NB4 (cell line): ENCODE results near the gene ACKR3.

Experiments used
- DNase-seq: peaks from one replicate; pipeline ENCODE4 v3.0.0; 2010; ENCODE audit warnings: low read depth
- H3K4me3 ChIP-seq: one replicate; pipeline ENCODE4 v1.5.1; 2011; ENCODE audit warnings: mild to moderate bottlenecking, low read depth, low read length, moderate library complexity
- MYC ChIP-seq: IDR thresholded peaks from 2 replicates; pipeline ENCODE4 v1.6.1; 2011; ENCODE audit warnings: low read depth, low read length
- POLR2A ChIP-seq: IDR thresholded peaks from 2 replicates; pipeline ENCODE4 v1.6.1; 2011; ENCODE audit warnings: mild to moderate bottlenecking; ENCODE audit not compliant: insufficient read length; ENCODE audit errors: extremely low read depth
- TF ChIP-seq, protein P1 (sequence below): IDR thresholded peaks from one replicate; pipeline ENCODE4 v1.5.1; 2012; ENCODE audit warnings: low read depth, low read length
- TF ChIP-seq, protein P2 (sequence below): IDR thresholded peaks from 2 replicates; pipeline ENCODE4 v1.6.1; 2011; ENCODE audit warnings: low read depth, low read length

Gene ACKR3

DNA sequence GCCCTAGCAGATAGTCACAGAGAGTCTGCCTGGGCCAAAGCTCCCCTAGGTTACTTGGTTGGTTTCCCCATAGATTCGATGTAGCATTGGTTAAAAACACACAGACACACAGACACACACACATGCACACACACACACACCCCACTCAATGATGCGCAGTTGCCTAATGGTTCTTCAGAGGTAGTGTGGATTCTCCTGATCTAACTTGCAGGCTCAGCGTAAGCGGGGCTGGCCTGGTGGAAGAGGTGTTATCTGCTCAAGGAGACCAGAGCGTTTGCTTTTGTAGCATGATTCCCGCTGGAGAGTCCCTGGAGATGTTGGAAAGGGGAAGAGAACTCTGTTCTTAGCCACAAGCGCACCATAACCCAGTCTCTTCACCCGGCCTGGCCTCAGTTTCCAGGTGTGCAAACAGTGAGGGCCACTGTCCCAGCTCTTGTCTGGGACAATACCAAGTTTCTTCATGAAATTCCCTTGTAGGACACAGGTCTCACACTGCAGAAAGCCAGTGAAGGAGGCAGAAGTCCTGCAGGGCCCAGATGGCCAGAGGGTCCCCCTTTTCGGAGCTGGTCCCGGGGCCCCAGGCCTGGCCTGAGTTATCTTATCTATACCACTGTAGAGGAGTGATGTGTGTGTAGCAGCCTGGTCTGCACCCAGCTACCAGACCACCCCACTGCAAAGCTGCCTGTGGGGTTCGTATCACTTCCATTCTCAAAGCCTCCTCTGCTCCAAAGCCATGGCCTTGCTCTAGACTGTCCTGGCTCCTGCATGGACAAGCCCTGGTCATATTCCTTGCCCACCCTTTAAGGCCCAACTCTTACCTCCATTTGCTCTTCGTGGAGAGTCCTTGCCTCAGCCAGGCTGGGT lies 3.7 kb downstream of the ACKR3 start:
- DNase-seq, result no peak
- TF ChIP-seq, protein P1, sequence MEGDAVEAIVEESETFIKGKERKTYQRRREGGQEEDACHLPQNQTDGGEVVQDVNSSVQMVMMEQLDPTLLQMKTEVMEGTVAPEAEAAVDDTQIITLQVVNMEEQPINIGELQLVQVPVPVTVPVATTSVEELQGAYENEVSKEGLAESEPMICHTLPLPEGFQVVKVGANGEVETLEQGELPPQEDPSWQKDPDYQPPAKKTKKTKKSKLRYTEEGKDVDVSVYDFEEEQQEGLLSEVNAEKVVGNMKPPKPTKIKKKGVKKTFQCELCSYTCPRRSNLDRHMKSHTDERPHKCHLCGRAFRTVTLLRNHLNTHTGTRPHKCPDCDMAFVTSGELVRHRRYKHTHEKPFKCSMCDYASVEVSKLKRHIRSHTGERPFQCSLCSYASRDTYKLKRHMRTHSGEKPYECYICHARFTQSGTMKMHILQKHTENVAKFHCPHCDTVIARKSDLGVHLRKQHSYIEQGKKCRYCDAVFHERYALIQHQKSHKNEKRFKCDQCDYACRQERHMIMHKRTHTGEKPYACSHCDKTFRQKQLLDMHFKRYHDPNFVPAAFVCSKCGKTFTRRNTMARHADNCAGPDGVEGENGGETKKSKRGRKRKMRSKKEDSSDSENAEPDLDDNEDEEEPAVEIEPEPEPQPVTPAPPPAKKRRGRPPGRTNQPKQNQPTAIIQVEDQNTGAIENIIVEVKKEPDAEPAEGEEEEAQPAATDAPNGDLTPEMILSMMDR, result no peak
- TF ChIP-seq POLR2A (no peak), MYC (no peak)
- TF ChIP-seq, protein P2, sequence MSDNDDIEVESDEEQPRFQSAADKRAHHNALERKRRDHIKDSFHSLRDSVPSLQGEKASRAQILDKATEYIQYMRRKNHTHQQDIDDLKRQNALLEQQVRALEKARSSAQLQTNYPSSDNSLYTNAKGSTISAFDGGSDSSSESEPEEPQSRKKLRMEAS, result no peak
- H3K4me3 ChIP-seq, result no peak overlapping the region

DNA sequence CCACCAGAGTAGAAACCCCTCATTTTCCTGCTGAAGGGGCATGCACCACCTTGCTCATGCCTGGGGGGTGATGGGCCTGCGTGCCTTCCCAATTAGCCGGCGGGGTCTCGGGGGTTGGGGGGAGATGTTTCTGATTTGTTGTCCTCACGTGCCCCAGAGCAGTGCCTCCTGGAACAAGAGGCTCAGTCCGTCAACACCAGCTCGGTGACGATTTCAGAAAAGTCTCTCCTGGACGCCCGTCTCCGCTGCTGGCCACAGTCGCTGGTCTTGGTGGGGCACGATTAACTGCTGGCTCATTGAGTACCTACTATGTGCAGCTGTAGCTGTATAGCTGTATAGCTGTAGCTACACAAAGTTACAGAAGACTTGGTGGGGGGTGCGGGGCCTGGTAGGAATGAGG lies 4.4 kb downstream of the ACKR3 start:
- no peak for TF ChIP-seq POLR2A
- TF ChIP-seq, protein P2, result no peak
- TF ChIP-seq, protein P1, result no peak
- TF ChIP-seq MYC, result no peak
- DNase-seq, result no peak
- no peak overlapping the region for H3K4me3 ChIP-seq

DNA sequence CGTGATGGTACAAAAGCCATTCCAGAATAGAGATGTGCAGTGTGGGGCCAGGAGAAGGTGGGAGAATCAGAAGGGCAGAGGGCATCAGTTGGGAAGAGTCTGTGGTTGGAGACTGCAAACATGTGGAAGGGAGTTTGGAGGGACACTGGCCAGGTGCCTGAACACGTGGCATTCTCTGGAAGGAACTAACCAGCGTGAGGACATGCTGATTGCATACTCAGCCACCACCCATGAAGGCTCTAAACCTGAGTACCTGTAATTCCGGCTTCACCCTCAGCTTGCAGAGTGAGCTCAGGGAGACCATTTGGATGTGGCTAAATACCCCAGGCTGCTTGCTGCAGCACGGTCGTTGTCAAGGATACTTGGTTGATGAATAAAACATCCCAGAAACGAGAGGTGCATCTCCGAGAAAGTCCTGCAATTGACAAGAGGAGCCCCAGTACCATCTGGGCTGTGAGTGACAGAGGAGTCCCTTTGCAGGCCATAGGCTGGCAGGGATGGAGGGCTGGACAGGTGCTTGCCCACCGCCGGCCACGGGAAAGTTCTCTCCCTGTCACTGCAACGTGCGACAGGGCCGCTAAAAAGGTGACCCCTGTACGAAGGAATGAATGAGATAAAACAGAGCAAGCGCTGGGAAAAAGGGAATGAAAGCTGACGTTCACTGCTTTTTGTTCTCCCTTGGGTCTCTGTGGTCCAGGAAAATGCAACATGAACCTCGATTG lies 5.0 kb downstream of the ACKR3 start:
- DNase-seq, result no peak
- no peak overlapping the region for H3K4me3 ChIP-seq
- TF ChIP-seq, protein P1, result no peak
- TF ChIP-seq, protein P2, result peak; percentile 42

DNA sequence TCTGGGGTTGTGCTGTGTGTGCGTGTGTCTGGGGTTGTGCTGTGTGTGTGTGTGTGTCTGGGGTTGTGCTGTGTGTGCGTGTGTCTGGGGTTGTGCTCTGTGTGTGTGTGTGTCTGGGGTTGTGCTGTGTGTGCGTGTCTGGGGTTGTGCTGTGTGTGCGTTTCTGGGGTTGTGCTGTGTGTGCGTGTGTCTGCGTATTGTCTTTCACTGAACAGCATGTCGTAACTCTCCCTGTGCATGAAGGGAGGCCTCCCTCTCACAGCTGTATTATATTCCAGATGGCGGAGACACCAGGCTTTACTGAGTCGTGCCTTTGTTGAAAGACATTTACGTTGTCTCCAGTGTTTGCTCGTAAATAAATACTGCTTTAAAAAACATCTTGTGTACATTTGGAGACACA lies 5.9 kb downstream of the ACKR3 start:
- no peak for DNase-seq
- no peak overlapping the region for H3K4me3 ChIP-seq
- TF ChIP-seq POLR2A (no peak), MYC (no peak)
- TF ChIP-seq, protein P1, result no peak
- TF ChIP-seq, protein P2, result no peak

DNA sequence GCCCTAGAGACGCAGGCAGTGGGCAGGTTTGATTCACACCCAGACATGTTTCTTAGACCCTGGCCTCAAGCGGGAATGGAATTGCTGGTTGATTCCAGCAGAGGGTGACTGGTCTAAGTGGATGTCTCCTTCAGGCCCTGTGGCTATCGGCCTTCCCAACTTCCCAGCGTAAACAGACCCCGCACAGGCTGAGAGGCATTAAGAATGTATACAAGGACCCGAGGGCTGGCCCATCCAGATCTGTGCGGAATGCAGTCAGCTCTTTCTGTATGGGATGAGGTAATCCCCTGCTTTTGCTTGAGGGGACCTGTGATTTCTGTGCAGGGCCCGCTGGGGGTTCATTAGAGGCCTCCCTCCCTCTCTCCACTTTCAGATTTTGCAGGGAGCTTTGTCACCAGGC lies 6.5 kb downstream of the ACKR3 start:
- no peak for DNase-seq
- no peak overlapping the region for H3K4me3 ChIP-seq
- TF ChIP-seq, protein P2, result no peak
- TF ChIP-seq POLR2A (no peak), MYC (no peak)
- TF ChIP-seq, protein P1, result no peak
